NOMO-1 treated with dmso at 0.1 percent for 144 hours (cell line): ENCODE measurements around the gene FGF12.

Experiments used
- DNase-seq: peaks from one replicate; lab custom pipeline; 2025; ENCODE audit not compliant: unreplicated experiment; lab: John Stamatoyannopoulos, UW

The FGF12 gene

DNA sequence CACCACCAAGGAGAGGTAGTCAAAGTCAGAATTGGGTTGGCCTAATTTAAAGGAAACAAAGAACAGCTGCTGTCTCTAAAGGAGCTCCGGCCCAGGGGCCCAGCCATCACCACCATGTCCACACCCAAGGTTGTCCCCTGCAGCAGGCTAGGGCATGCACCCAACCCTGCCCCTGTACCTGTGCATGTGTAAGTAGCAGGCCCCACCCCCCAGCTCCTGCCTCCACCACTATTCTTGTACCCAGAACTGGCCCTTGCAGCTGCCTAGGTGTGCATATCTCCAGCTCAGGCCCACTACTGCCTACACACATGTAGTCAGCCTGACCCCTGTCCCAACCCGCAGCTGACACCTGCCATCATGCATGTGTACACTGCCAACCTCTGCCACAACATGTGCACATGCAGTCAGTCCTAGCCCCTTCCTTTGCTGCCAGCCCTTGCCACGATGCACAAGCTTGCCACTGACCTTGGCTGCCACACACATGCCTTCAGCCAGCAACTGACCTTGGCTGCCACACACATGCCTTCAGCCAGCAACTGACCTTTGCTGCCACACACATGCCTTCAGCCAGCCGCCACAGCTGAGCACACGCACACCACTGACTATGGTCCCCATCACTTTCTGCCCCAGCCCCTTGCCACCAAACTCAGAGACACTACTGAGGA lies 39.7 kb downstream of the FGF12 start:
- no peak for DNase-seq

DNA sequence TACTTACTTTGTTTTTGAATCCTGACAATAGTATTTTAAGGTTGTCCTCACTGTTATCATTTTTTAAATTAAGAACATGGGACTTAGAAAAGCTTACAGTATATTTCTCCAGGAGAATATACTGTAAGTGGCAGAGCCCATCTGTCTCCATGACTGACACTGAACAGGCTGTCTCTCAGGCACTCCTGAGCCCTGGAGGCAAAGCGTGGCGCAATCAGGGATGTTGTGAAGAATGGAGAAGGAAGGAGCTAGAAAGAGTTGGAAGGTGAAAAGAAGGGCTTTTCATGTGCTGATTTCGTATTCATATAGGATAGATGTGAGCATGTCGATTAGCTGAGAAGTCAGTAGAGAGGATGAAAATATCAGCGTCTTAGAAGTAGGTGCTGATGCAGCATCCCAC lies 41.5 kb downstream of the FGF12 start:
- DNase-seq = no peak

DNA sequence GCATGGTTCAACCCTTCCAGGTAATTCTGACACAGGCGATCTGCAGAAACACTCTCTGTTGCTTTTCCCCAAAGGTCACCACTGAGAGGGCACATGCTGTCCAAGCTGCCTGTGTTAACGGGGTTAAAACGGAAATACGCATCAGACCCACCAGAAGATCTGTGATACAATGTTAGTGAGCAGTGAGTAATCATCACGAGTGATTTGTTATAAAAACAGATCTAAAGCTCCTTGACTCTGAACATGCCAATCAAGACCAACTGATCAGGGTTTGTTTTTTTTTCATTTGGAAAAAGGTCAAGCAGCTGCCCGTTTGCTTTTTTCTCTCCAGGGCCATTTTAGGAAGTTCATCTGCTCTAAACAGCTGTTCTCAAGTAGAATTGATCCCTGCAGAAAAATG lies 43.2 kb downstream of the FGF12 start:
- no peak for DNase-seq

DNA sequence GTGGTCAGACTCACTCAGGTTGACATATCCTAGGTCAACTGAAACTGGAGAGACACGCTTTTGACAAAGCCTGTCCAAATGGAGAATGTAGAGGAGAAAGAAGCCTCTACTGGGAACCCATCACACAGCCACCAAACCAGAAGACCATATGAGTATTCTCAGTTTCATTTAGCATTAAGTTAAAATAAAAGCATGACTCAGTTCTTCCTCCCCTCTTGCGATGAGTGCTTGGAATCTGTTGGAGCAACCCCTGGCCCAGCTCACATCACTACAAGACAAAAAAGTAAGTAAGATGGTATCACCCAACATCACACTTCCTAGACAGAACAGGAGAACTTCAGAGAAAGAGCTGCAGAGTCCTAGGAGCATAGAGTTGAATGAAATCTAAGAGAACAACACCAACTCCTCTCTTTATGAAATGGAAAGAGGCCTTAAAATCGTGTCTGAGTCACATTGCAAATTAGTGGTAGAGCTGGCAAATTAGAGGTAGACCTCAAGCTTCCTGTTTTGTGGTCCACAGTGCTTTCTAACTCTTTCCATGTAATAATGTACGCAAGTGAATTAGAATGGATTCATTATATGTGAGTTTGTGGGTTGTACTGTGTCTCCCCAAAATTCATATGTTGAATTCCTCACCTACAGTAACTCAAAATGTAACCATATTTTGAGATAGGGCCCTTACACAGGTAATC lies 51.2 kb downstream of the FGF12 start:
- peak; percentile 73 for DNase-seq

DNA sequence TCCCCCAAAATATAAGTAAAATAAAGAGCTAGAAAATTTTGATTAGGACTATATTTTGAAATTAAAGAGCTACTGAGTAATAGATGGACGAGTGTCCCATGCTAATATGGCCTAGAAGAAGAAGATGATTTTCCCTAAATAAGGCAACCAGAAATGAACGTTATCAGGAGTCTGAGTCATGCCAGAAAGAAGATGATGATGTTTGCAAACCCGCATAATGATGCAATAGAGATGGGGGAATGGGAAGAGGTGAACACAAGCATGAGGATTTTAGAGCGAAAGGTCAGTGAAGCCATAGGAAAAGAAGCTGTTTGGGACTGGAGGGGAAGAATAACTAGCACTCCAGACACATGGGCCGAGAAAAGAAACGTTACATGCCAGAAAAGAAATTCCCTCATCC lies 71.7 kb downstream of the FGF12 start:
- no peak for DNase-seq

DNA sequence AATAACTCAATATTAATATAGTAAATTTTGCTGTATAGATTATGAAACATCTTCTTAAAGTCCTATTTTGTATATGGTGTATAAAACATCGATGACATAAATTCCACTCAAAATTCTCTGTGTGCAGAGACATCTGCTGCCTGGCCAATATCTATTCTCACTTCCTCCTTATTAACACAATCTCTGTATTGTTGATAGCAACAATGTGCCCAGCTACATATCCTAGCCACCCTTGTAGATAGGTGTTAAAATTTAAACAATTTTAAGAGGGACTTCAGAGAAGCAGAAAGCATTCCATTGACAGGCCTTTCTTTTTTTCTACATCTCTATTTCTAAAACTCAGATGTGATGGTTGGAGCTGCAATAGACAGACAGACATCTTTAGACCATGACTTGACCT lies 72.3 kb downstream of the FGF12 start:
- no peak for DNase-seq

DNA sequence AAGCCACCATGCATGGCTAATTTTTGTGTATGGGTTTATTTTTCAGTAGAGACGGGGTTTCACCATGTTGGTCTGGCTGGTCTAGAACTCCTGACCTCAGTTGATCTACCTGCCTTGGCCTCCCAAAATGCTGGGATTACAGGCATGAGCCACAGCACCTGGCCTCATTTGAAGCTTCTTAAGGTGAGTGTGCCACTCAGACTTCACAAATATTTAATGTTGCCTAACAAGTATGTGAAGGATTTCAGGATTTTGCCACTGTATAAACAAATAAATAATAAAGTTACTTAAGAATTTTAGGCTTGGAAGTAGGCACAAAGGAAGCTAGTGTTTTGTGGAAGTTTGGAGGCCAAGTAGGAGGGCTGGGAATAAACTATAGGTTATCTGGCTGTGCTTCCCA lies 73.5 kb downstream of the FGF12 start:
- no peak for DNase-seq

DNA sequence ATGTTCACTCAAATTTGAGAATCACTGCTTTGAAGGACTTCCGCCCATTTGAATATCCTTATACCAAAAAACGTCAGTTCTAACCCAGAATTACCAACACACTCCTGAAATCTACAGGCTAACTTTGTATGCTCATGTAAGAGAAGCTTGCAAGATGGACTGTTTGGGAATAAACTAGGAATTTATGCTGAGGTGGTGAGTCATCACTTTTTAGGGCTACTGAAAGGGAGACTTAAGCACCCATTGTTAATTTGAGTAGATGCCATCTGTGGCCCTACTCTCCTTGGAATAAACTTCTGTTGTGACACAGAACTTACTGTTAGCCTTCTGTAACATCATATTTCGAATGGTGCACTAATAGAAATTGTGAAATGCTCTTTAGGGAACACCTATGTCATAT lies 74.6 kb downstream of the FGF12 start:
- DNase-seq = no peak

DNA sequence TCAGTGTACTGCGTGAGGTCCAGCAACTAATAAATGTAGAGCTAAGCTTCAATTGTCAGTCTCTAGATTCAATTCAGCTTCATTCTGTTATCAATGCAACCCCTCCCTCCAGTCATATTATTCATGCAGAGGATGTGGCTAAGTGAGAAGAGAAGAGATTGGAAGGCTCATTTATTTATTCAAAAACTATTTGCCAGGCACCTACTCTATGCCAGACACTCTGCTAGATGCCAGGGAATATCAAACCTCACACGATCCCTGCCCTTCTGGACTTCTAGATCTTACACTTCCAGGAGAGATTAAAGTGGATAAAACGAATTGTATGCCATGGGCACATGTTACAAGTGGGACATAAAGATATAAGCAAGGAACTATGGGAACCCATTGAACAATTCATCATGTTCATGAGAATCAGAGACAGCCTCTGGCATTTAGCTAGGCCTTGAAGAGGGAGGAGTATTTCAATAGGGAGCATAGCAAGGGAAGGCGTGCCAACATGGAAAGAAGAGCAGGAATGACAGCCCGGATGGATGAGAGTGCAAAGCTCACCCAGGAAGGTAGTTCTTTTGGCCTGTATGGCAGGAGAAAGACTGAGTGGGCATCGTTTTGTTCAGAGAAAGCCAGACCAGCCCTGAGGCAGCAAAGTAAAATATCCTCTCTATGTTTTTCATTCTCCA lies 75.4 kb downstream of the FGF12 start:
- DNase-seq = no peak

DNA sequence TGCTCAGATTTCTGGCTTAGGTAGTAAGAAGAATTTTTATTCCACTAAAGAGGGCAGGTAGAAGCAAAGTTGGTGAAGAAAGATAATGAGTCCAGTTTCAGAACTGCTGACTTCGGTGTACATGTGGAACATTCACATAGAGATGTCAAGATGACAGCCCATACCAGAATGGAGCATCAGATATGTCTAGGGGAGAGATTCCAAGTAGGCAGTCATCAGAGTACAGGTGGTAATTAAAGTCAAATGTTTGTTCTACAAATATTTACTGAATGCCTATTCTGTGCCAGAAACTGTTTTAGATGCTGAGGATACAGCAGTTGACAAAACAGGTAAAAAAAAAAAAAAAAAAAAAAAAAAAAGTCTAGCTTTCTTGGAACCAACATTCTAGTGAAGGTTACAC lies 81.9 kb downstream of the FGF12 start:
- DNase-seq = no peak

DNA sequence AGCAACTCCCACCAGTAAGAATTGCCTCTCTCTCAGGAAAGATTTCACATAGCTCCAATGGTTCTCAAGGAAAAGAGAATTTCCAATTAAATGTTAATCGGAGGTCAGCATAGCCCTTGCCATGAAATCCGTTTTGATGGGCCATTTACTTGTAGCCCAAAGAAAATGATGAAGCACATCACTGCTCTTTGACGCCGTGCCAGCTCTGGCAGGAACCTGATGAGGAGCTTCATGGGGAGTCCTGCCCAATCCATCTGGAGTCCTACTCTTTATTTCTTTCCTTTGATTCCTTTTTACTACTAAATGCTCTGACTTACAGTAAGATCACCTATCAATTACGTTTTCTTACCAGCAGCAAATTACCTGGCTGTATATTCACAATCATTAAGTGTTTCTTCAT lies 84.7 kb downstream of the FGF12 start:
- DNase-seq = no peak

DNA sequence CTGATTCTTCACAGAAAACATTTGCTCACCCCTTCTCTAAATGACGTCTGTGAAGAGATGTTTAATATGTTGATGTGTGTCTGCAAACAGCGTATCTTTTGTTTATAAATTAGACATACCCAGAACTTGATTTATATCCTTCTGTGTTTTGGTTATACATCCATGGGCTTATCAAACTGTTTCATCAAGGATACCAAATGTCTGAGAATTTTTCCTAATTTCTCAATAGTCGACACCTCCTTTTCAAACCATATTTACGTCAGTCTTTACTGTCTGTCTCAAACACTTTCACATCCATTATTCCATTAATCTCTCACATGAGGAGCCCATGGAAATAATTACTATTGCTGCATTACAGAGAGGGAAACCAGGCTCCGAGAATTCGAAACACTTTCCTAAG lies 85.4 kb downstream of the FGF12 start:
- DNase-seq = no peak

DNA sequence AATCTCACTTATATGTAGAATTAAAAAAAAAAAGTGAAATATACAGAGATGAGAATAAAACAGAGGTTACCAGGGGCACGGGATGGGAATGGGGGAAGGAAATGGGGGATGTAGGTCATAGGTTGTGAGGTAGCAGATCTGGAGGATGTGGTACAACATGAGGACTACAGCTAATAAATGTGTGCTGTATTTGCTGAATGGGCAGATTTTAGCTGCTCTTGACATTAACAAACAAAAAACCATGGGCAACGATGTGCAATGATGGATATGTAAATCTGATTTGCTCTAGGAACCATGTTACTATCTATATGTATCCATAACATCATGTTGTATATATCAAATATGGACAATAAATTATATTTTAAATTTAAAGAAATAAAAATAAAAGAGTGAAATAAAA lies 87.4 kb downstream of the FGF12 start:
- no peak for DNase-seq

DNA sequence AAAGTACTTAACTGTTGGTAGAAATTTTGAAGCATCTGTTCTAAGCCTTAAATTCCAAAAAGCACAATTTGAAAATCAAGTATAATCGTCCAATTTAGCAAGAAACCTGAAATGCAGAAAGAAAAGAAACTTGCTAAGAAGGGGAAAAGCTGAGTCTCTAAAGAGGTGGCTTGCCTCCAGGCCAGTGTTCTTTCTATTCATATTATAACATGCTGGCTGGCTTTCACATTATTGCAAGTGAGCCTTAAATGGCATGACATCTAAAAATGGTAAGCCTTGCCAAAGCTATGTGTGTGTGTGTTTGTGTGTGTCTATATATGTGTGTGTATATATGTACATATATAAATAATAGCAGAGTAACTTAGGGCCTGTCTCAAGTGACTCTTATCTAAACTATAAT lies 89.5 kb downstream of the FGF12 start:
- no peak for DNase-seq

DNA sequence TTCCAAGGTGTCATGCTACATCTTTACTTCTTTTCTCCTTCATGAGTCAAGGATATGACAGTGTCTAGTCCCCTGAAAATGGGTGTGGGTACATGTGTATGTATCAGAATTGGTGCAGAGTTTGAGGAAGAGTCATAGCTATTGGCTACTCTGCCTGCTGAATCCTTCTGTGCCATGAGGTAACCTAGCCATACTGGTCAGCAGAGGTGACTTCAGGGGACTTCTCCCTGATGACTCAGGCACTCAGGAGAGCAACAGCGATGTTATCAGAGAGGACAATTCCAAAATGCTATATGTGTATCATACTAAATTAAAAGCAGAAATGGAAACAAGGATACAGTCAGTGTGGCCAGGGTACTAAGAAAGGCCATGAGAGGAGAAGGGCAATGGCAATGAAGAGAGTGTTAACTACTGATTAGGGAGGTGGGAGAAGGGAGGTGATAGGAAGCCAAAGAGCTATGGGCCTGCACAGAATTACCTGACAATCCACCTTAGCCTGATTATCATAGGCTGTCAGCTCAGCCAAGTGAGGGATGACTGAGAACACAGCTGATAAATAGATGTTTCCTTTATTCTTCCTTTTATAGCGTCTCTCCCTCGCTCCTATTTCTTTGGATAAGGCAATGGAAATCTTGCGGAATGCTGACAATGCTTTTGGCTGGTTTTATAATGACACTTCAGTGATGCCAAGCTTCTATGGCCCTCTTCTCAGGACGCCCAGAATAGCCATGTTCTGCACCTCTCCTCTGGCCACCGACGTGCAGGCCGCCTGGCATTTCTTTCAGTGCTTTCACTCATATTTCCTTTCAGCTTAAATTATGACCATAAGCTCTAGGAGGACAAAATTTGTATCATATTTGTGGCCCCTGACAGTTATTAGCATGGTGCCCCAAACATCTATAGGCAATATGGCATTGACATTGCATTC lies 90.6 kb downstream of the FGF12 start:
- DNase-seq = no peak

DNA sequence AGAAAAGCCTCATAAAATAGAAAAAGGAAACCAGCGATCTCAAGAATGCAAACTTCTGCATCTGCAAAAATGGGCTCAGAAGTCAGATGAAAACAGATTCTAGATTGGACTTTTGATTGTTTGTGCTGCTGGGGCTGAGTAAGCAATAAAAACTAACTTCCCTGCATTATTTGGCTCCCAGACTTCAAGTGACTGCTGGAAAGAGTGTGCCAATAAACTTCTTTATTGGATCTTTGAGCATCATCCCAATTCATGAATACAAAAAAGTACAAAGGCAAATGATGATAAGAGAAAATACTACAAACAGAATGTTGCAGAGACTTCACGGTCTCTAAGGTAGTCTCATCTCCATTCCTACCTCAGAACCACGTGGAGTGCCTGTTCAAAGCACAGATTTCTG lies 97.9 kb downstream of the FGF12 start:
- DNase-seq = no peak

DNA sequence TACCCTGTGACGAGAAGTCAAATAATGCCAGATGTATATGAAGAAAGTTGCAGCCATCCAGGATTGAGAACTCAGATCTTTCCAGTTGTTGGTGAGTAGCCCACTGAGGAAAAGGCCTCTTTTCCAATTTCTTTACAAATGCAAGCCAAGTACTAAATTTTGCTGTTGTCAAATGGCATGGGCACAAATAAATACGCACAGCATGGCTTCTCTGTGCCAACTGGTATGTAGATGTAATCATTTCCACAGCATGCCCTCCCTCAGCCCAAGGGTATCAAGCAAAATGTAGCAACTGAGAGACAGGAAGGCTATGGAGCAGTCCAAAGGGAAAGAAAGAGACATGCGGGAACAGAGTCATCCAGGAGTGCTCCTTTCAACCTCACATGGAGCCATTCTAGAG lies 105.4 kb downstream of the FGF12 start:
- DNase-seq = no peak

DNA sequence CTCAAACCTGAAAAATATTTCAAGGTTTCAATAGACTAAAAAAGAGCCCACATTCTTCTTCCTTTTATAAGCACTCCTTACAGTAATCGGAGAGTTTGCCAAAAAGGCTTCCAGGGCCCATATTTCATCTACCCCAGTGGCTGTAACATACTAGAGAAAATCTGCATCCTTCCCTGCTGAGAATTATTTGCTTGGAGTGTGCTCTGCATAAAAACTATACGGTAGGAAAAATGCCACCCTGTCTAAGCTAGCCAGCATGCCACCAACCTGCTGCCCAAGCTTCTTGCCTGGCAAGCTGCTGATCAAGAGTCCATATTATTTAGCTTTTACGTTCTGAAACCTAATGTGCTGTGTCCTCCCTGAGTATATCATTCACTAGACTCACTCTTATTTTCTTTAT lies 107.1 kb downstream of the FGF12 start:
- DNase-seq = no peak

DNA sequence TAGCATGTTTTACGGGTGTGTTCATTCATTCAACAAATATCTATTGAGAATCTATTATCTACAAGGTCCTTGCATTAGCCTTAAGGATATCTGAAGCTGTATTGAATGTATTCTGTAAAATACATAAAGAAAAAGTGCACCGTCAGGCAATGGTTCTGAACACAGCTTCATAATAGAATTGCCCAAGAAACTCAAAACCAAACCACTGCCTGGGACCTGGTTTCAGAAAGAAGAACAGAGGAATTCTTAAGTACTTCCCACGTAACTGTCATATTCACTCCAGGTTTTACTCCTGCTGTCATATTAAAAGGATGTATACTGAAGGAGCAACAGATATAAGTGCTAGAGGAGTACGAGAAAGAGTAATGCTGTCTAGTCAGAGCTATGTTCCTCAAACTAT lies 115.9 kb downstream of the FGF12 start:
- DNase-seq = no peak

DNA sequence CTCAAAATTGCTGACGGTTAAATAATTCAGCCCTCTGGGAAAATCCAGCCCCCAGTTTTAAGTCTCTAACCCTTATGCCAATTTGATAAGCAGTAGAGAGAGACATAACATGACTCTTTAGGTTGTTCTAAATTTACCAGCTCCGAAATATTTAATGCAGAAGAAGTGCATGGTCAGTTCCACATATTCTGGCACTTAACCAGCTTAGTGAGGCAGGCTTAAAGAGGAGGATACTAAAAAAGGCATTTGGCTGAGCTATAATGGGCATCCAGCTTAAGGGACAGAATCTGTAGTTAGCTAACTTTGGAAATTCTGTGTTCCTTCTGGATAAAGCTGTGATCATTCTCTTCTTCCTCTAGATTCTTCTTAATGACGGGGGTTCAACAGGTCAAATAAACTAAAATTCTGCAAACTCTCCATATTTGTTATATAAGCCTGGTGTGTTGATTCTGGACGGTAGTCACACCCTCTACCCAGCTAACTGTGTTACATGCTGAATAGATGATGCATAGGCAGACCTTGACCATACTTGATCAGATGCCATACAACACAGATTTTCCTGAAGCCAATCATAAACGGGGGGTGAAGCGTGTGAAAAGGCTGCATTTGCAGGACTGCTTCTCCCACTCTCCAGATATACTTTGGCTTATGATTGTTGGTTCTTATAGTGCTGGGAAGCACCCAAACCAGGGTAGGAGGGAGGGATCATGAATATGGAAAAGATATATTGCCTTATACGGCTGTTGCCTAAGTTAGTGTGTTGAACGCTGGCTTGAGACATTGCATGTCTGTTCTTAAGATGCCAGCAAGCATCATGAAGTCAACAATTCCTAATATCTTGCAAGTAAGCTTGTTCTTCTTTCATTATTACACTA lies 118.4 kb downstream of the FGF12 start:
- no peak for DNase-seq

DNA sequence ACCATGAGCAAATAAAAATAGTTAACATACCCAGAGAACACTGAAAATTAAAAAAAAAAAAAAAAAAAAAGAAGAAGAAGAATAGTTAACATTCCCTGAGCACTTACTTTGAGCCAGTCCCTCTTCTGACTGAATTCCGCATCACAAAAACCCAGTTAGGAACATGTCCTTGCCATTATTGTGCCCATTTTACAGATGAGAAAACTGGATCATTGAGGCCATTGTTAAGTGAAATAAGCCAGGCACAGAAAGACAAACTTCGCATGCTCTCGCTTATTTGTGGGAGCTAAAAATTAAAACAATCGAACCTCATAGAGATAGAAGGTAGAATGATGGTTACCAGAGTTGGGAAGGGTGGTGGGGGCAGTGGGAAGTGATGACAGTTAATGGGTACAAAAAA lies 119.5 kb downstream of the FGF12 start:
- DNase-seq = no peak
